Natural killer cell (primary cell): ENCODE results near the gene CENPL. TPM values are rescaled to one million over a fixed set of nuclear protein-coding genes. Genes with fewer than 3 reads are reported as not detected.

Source experiments
- ATAC-seq, 3 donors: fragments of 150-1000 bp in 2 of 3; fragments of 200-7000 bp in 1 of 3; cut with Tn5 transposase; 1 replicate in 1 of 3; 2 replicates in 2 of 3; pipeline ENCODE4 v1.10.0; 2021; ENCODE audit warnings: mild to moderate bottlenecking in 2 of 3, moderate library complexity in 2 of 3
- DNase-seq, 2 donors: peaks; one replicate each; pipeline versions ENCODE4 v3.0.0 to v3.0.0-alpha.2; 2013 to 2021; ENCODE audit warnings: mixed read lengths in 1 of 2
- H3K27ac ChIP-seq: one replicate; pipeline ENCODE4 v1.5.1; 2013; ENCODE audit warnings: mild to moderate bottlenecking, low read length
- H3K27me3 ChIP-seq: one replicate; pipeline ENCODE4 v1.6.1; 2013; ENCODE audit warnings: low read length; ENCODE audit not compliant: control insufficient read depth, insufficient read depth
- H3K36me3 ChIP-seq: one replicate; pipeline ENCODE4 v1.6.1; 2013; ENCODE audit warnings: low read length; ENCODE audit not compliant: control insufficient read depth, insufficient read depth
- H3K4me1 ChIP-seq: one replicate; pipeline ENCODE4 v1.6.1; 2013; ENCODE audit warnings: low read length; ENCODE audit not compliant: control insufficient read depth, insufficient read depth
- H3K4me3 ChIP-seq: one replicate; pipeline ENCODE4 v1.5.1; 2013; ENCODE audit warnings: low read length
- H3K9me3 ChIP-seq: one replicate; pipeline ENCODE4 v1.6.1; 2013; ENCODE audit warnings: low read length; ENCODE audit not compliant: control insufficient read depth, insufficient read depth
- H3K27ac Mint-ChIP-seq, 2 donors: one replicate each; pipeline ENCODE4 v1.8.0; 2022; ENCODE audit warnings: mild to moderate bottlenecking in 2 of 2, mixed read lengths in 2 of 2, moderate library complexity in 1 of 2
- H3K27me3 Mint-ChIP-seq, 2 donors: one replicate each; pipeline ENCODE4 v1.8.0; 2022; ENCODE audit warnings: low read depth in 2 of 2, mixed read lengths in 2 of 2
- H3K36me3 Mint-ChIP-seq: one replicate; pipeline ENCODE4 v1.8.0; 2022; ENCODE audit warnings: mixed read lengths
- H3K4me1 Mint-ChIP-seq, 2 donors: one replicate each; pipeline ENCODE4 v1.8.0; 2022; ENCODE audit warnings: mixed read lengths in 2 of 2
- H3K4me3 Mint-ChIP-seq: one replicate; pipeline ENCODE4 v1.8.0; 2022; ENCODE audit warnings: mild to moderate bottlenecking, moderate library complexity, mixed read lengths
- H3K9me3 Mint-ChIP-seq, 2 donors: one replicate each; pipeline ENCODE4 v1.8.0; 2022; ENCODE audit warnings: mixed read lengths in 2 of 2
- WGBS: methylation state at CpG from one replicate; pipeline ENCODE4 v1.1.7; 2013; ENCODE audit warnings: missing lambda C conversion rate; ENCODE audit not compliant: insufficient coverage; 5-methylcytosine and 5-hydroxymethylcytosine counted together
- intact Hi-C: fragments of 100-400 bp; cut with micrococcal nuclease; formaldehyde crosslinking; loops from one replicate; pipeline ENCODE4 v1.14.2; 2022
- total RNA-seq, 4 donors: library from RNA; stranded (reverse); fragments of 120-200 nt in 1 of 4; gene quantifications; one replicate each; pipeline versions ENCODE4 v1.2.3 to v1.2.4, GENCODE V29; 2013 to 2022
- TF ChIP-seq, protein P1 (sequence below): fragments of 200-600 bp; IDR thresholded peaks from one replicate; pipeline ENCODE4 v1.8.0; 2022; ENCODE audit warnings: antibody characterized with exemption

CENPL gene
- total RNA-seq, 3 donors from 2014 or later (not counting 1 experiment from before 2014, with no cell fraction given) = 8.8 to 16.4 (median 10.0) TPM

DNA sequence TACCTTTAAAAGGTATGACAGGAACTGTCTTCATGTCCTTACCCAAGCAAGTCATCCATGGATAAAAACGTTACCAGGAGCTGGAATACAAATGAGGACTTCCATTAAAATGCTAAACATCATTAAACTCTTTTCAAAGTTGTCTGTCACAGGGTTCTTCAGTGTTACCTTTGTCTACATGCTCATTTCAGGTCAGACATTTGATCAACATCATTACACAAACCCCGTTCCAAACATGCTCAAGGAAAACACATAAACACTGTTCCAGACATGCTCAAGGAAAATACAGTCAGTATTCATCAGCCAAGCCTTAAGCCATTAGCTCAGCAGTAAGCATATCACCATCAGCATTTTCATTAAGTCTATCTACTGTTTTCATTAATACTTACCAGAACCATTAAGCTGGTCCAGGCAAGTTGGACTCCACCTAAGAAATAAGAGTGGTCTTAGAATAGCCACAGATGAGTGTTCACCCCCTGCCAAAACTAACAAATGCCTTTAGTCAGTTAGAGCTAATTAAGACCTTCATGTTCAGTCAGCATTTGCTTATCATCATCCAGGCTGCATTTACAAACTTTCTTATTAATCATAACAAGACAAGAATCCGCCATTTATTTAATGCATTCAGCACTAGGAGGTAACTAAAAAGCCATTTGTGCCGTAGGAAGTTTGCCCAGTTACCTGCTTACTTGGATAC lies 40.9 kb upstream of the CENPL start:
- no peak overlapping the region for H3K27ac ChIP-seq
- WGBS = 58% methylated on average over 4 of the region's 4 CpGs
- no peaks in the 10 kb centered on the region for H3K27me3 ChIP-seq
- H3K4me1 ChIP-seq = peaks cover 24% of the 10 kb centered on the region
- peaks cover 49% of the 10 kb centered on the region for H3K36me3 ChIP-seq
- H3K36me3 Mint-ChIP-seq = peaks cover 30% of the 10 kb centered on the region
- H3K9me3 ChIP-seq = no peaks in the 10 kb centered on the region
- TF ChIP-seq, protein P1, sequence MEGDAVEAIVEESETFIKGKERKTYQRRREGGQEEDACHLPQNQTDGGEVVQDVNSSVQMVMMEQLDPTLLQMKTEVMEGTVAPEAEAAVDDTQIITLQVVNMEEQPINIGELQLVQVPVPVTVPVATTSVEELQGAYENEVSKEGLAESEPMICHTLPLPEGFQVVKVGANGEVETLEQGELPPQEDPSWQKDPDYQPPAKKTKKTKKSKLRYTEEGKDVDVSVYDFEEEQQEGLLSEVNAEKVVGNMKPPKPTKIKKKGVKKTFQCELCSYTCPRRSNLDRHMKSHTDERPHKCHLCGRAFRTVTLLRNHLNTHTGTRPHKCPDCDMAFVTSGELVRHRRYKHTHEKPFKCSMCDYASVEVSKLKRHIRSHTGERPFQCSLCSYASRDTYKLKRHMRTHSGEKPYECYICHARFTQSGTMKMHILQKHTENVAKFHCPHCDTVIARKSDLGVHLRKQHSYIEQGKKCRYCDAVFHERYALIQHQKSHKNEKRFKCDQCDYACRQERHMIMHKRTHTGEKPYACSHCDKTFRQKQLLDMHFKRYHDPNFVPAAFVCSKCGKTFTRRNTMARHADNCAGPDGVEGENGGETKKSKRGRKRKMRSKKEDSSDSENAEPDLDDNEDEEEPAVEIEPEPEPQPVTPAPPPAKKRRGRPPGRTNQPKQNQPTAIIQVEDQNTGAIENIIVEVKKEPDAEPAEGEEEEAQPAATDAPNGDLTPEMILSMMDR = no peak
- no peaks in the 10 kb centered on the region for H3K27me3 Mint-ChIP-seq
- intact Hi-C loops = loop anchor here (5.0 to 10.0 kb wide), 2 partner anchors 157 to 299 kb away; partner anchors contain the start of gene RC3H1
- H3K4me3 ChIP-seq = no peak overlapping the region
- H3K27ac Mint-ChIP-seq = peak overlapping the region; percentile 91 to 97
- H3K4me3 Mint-ChIP-seq = peak overlapping the region; percentile 98
- no peak for ATAC-seq
- peaks cover 62 to 63% of the 10 kb centered on the region in 2 donors for H3K4me1 Mint-ChIP-seq
- H3K9me3 Mint-ChIP-seq = no peaks in the 10 kb centered on the region
- DNase-seq = peak in 1 of 2 donors; percentile 29

DNA sequence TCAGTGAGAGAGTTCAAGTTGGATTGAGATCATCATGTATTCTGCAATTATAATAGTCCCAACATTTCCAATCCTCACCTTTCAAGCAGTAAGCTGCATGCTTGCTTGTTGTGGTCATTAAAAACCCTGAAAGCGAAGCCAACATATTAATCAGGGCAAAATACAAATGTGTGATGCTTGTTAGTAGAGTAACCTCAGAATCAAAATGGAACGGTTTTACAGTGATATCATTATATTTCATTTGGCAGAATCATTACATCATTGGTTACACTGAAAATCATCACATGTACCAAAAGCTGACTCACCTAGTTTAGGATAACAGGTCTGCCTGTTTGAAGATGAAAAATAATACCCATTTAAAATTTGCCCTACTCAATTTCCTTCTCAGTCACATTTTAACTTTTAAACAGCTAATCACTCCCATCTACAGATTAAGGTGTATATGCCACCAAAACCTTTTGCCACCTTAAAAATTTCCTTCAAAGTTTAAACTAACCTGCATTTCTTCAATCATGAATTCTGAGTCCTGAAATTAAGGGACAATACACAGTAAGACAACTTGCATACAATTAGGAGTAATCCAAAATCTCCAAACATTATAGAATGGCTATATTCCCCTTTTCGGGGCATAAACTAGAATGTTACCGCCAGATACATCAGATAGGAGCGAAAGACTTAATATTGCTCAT lies 39.6 kb upstream of the CENPL start:
- no peak overlapping the region for H3K4me3 Mint-ChIP-seq
- WGBS = 75% methylated on average over 4 of the region's 5 CpGs
- intact Hi-C loops = loop anchor here (10.0 kb wide), 1 partner anchor 300 kb away; no protein-coding TSS in a partner anchor
- H3K36me3 Mint-ChIP-seq = peaks cover 30% of the 10 kb centered on the region
- no peaks in the 10 kb centered on the region for H3K9me3 ChIP-seq
- no peak overlapping the region for H3K4me3 ChIP-seq
- ATAC-seq = no peak
- no peak overlapping the region for H3K27ac ChIP-seq
- TF ChIP-seq, protein P1 = no peak
- H3K27ac Mint-ChIP-seq = peak overlapping the region; percentile 91 to 97
- H3K36me3 ChIP-seq = peaks cover 57% of the 10 kb centered on the region
- no peaks in the 10 kb centered on the region for H3K27me3 ChIP-seq
- H3K9me3 Mint-ChIP-seq = no peaks in the 10 kb centered on the region
- no peaks in the 10 kb centered on the region for H3K27me3 Mint-ChIP-seq
- peaks cover 15% of the 10 kb centered on the region for H3K4me1 ChIP-seq
- peak in 1 of 2 donors; percentile 23 for DNase-seq
- H3K4me1 Mint-ChIP-seq = peaks cover 50 to 51% of the 10 kb centered on the region in 2 donors

DNA sequence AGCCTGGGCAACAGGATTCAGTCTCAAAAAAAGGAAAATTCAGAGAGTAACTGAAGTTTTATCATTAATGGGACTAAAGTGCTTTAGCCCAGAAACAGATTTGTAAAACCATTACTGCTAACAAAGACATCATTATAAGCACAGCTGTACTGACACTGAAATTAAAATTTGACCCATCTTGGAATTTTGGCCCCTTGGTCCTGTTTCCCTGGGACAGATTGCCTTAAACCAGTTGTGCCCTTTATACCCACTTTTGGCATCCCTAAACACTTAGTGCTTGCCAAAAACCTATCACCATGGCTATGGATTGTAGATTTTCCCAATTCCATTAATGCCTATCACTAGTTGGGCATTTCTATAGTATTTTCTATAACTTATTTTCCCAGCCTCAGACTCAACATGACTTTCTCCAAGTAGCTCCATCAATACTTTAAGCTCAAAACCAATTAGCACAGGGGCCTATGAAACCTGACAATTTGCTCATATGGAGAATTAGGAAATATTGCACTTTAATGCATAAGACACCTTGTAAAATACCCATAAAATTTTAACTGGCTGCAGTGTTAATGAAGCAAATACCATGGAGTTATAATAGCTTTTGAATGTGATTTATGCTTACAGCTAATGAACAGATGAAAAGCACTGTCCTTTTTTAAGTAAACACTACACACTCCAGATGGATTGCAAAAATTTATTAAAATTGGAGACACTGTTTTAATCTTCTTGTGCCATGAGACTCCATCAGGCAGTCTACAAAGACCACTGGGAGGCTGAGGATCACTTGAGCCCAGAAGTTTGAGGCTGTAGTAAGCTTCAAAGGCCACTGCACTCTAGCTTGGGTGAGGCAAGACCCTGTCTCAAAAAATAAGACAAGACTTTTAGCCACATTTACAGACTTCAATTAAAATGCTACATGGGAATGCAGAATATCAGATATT lies 38.8 kb upstream of the CENPL start:
- peak in 1 of 2 donors; percentile 14 for DNase-seq
- Mint-ChIP-seq H3K9me3 (no peaks in the 10 kb centered on the region), H3K4me1 (peaks cover 42 to 44% of the 10 kb centered on the region in 2 donors)

More for the DNA sequence above, 38.8 kb upstream of the CENPL start:
- Histone ChIP-seq H3K9me3 (no peaks in the 10 kb centered on the region), H3K4me1 (peaks cover 10% of the 10 kb centered on the region), H3K27me3 (no peaks in the 10 kb centered on the region), H3K36me3 (peaks cover 59% of the 10 kb centered on the region), H3K27ac (no peak overlapping the region), H3K4me3 (no peak overlapping the region)
- no peak overlapping the region for H3K4me3 Mint-ChIP-seq
- H3K27ac Mint-ChIP-seq = peak overlapping the region; percentile 91 to 97
- TF ChIP-seq, protein P1 = no peak
- peaks cover 30% of the 10 kb centered on the region for H3K36me3 Mint-ChIP-seq
- no peaks in the 10 kb centered on the region for H3K27me3 Mint-ChIP-seq
- no peak for ATAC-seq
- intact Hi-C loops = loop anchor here (10.0 kb wide), 1 partner anchor 301 kb away; no protein-coding TSS in a partner anchor
